HG02943 (cell line): Measurements from ENCODE around the gene APOBEC3B.
"Not testable (repeated sequence)": the region's sequence is repeated elsewhere in the genome, so short reads cannot be mapped to it uniquely, and the experiment has no call there.

Experiments used
- ATAC-seq: cut with Tn5 transposase; IDR thresholded peaks from one replicate; pipeline ENCODE4 v1.9.1; 2021; ENCODE audit warnings: mild to moderate bottlenecking, low read depth, moderate library complexity; ENCODE audit not compliant: unreplicated experiment

Gene APOBEC3B

GRCh38 chr22:38981992-38982927, at the start of gene APOBEC3B:
Gene APOBEC3B, plus strand, starts transcription at chr22:38982347. Its CDS starts 107 bp downstream, at chr22:38982454.
- ATAC-seq = peak; percentile 55

- no peak for ATAC-seq
Measured at GRCh38 chr22:38935023-38935422, 47.1 kb upstream of the APOBEC3B start.

- ATAC-seq = no peak
Measured at GRCh38 chr22:38935616-38936015, 46.5 kb upstream of the APOBEC3B start.

- ATAC-seq = no peak
Measured at GRCh38 chr22:38936562-38936961, 45.6 kb upstream of the APOBEC3B start.

- no peak for ATAC-seq
Measured at GRCh38 chr22:38937036-38937435, 45.1 kb upstream of the APOBEC3B start.

- ATAC-seq = no peak
Measured at GRCh38 chr22:38937541-38937940, 44.6 kb upstream of the APOBEC3B start.

- no peak for ATAC-seq
Measured at GRCh38 chr22:38938221-38938620, 43.9 kb upstream of the APOBEC3B start.

GRCh38 chr22:38938925-38939324, 43.2 kb upstream of the APOBEC3B start:
- no peak for ATAC-seq

- ATAC-seq = no peak
Measured at GRCh38 chr22:38940811-38941384, 41.2 kb upstream of the APOBEC3B start.

GRCh38 chr22:38941488-38941987, 40.6 kb upstream of the APOBEC3B start:
- ATAC-seq = no peak

- ATAC-seq = no peak
Measured at GRCh38 chr22:38942702-38943101, 39.4 kb upstream of the APOBEC3B start.

- ATAC-seq = no peak
Measured at GRCh38 chr22:38943201-38943600, 38.9 kb upstream of the APOBEC3B start.

- no peak for ATAC-seq
Measured at GRCh38 chr22:38943882-38944281, 38.3 kb upstream of the APOBEC3B start.

- ATAC-seq = no peak
Measured at GRCh38 chr22:38944653-38945052, 37.5 kb upstream of the APOBEC3B start.

GRCh38 chr22:38945706-38946338, 36.3 kb upstream of the APOBEC3B start:
- ATAC-seq = not testable (repeated sequence)

- ATAC-seq = no peak
Measured at GRCh38 chr22:38946771-38947170, 35.4 kb upstream of the APOBEC3B start.

GRCh38 chr22:38947321-38948140, 34.6 kb upstream of the APOBEC3B start:
- no peak for ATAC-seq

- no peak for ATAC-seq
Measured at GRCh38 chr22:38948181-38948940, 33.8 kb upstream of the APOBEC3B start.

- ATAC-seq = no peak
Measured at GRCh38 chr22:38949889-38950405, 32.2 kb upstream of the APOBEC3B start.
